COLO668 (cell line): ENCODE measurements around the gene RASSF7.

Source experiments
- DNase-seq: peaks from one replicate; lab custom pipeline; 2025; ENCODE audit not compliant: unreplicated experiment; lab: John Stamatoyannopoulos, UW

RASSF7 gene

GRCh38 chr11:581752-582151 lies 21.0 kb downstream of the RASSF7 start:
- no peak for DNase-seq

- no peak for DNase-seq
These were observed 23.5 kb downstream of the RASSF7 start for GRCh38 chr11:584287-584686.

- no peak for DNase-seq
These were observed 25.9 kb downstream of the RASSF7 start for GRCh38 chr11:586376-587316.

GRCh38 chr11:587546-587945 lies 26.8 kb downstream of the RASSF7 start:
- no peak for DNase-seq

- DNase-seq: no peak
These were observed 27.2 kb downstream of the RASSF7 start for GRCh38 chr11:587978-588380.

- no peak for DNase-seq
These were observed 29.0 kb downstream of the RASSF7 start for GRCh38 chr11:589798-590197.

- DNase-seq: no peak
These were observed 30.2 kb downstream of the RASSF7 start for GRCh38 chr11:590997-591396.

- DNase-seq: no peak
These were observed 31.7 kb downstream of the RASSF7 start for GRCh38 chr11:592501-592900.

GRCh38 chr11:592918-593317 lies 32.1 kb downstream of the RASSF7 start:
- no peak for DNase-seq

- DNase-seq: no peak
These were observed 32.6 kb downstream of the RASSF7 start for GRCh38 chr11:593347-593746.

- DNase-seq: no peak
These were observed 34.6 kb downstream of the RASSF7 start for GRCh38 chr11:595400-595799.

- no peak for DNase-seq
These were observed 35.6 kb downstream of the RASSF7 start for GRCh38 chr11:596374-596773.

GRCh38 chr11:597166-597725 lies 36.5 kb downstream of the RASSF7 start:
- no peak for DNase-seq

GRCh38 chr11:598005-598680 lies 37.4 kb downstream of the RASSF7 start:
- DNase-seq: no peak

GRCh38 chr11:601573-602245 lies 40.9 kb downstream of the RASSF7 start:
- no peak for DNase-seq

GRCh38 chr11:603154-603553 lies 42.4 kb downstream of the RASSF7 start:
- DNase-seq: no peak

GRCh38 chr11:605286-606129 lies 44.7 kb downstream of the RASSF7 start:
- no peak for DNase-seq

- no peak for DNase-seq
These were observed 45.5 kb downstream of the RASSF7 start for GRCh38 chr11:606245-606644.

GRCh38 chr11:607020-607780 lies 46.4 kb downstream of the RASSF7 start:
- no peak for DNase-seq
